Stimulated activated CD8-positive, alpha-beta memory T cell treated with anti-CD3 and anti-CD28 coated beads, Interleukin-15, amount 100 ng/mL, for 1 hour (primary cell): ENCODE results near the gene TPM1.
"Not testable (repeated sequence)": the region's sequence is repeated elsewhere in the genome, so short reads cannot be mapped to it uniquely, and the experiment has no call there.

Source experiments
- DNase-seq: peaks from one replicate; pipeline ENCODE4 v3.0.0-alpha.2; 2020; ENCODE audit warnings: low read depth

Gene TPM1

DNA sequence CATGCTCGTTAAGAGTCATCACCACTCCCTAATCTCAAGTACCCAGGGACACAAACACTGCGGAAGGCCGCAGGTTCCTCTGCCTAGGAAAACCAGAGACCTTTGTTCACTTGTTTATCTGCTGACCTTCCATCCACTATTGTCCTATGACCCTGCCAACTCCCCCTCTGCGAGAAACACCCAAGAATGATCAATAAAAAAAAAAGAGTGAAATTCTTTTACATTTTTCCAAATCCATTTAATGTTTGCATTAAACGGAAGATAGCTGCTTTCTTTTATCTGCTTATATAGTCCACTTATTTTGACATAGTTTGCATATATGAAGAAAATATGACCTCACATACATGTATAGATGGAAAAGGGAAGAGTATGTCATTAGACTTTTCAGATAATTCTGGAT is 57.0 kb downstream of the TPM1 start:
- not testable (repeated sequence) for DNase-seq

DNA sequence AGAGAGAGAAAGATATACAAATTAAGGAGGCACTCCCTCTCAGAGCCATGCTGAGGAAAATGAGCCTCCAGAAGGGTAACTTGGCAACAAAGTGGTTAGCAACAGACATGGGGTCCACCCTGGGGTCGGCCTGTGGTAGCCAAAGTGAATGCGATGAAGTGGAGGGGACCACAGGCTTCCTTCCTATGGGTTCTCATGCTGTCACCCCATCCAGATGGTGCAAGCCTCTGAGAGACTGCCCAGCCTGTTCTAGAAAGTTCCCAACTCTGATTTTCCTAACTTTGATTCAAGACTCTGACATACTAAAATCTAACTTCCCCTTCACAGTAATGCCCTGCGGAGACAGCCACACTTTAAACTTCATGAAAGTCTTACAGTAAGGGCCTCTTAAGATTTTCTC is 60.9 kb downstream of the TPM1 start:
- DNase-seq, result no peak

DNA sequence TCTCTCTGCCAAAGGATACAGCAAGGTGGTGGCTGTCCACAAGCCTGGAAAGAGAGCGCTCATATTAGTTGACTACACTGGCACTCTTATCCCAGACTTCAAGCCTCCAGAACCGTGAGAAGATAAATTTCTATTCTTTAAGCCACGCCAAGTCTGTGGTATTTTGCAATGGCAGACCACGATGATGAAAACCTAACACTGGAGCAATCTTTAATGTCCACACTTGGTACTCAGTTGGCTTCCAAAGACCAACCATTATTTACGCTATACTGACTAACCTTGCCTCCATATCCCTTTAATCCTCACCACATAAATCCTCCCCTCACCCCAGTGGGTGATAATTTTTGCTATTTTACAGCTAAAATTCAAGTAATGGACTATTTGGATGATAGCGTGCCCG is 62.2 kb downstream of the TPM1 start:
- DNase-seq, result no peak

DNA sequence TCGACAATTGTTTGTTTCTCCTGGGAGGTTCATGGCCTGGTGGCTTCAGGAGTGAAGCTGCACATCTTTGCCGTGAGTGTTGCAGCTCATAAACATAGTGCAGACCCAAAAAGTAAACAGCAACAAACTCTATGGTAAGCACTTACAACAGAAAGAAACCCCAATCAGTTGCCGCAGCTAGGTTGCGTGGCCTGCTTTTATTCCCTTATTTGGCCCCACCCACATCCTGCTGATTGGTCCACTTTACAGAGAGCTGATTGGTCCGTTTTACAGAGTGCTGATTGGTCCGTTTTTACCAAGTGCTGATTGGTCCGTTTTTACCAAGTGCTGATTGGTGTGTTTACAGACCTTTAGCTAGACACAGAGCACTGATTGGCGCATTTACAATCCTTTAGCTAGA is 62.8 kb downstream of the TPM1 start:
- DNase-seq, result not testable (repeated sequence)

DNA sequence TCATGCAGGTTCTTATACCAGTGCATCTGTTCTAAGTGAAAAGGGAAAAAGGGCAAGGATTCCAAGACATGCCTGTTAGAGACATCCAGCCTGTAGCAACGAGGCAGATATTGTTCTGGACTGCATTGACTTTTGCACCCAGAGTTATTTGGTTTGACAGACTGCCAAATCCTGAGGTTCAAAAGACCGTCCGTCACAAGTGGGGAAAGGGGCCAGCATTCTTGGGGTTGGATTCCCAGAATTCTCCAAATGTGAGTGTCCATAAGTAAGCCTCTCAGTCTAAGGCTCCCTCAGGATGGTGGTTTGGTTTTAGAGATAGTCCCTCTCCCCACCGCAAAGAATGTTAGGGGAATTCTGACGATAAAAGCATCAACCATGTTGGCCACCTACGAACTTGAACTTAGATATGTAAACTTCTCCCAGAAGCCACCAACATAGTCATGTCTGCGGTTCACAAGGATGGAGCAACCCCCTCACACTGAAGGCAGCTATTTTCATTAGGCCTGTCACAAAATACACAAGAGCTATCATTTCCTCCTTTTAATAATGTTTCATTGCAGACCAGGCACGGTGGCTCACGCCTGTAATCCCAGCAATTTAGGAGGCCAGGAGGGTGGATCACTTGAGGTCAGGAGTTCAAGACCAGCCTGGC is 65.5 kb downstream of the TPM1 start:
- DNase-seq, result no peak

DNA sequence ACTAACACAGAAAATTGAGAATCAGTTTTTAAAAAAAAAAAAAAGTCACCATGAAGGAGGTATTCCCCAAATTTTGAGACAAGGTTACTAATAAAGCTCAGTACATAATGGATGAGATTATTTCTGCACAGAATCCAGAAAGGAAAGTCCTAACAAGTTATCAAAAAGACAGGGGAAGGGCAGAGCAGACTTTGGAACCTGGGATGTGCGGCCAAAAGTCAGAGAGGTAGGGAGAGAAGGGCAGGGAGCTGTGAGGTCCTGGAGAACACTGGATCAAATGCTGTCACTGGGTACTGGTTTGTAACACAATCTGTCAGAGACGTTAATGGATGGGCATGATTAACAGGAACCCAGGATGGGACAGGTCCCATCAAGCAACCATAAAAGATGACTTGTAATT is 67.0 kb downstream of the TPM1 start:
- DNase-seq, result no peak

DNA sequence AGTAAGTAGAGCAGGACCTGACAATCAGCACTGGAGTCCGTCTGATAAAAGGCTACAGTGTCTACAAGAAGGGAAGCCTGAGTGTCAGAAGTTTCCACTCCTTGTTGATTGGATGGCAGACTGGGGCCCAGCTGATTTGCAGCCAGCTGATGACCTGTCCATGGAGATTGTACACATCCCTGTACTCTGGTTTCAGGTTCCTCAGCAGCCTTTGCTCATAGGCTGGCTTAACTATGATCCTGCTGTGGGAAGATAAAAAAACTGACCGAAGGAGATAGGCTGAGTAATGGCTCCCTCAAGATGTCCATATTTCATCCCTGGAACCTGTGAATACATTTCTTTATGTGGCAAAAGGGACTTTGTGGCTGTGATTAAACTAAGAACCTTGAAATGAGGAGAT is 67.4 kb downstream of the TPM1 start:
- DNase-seq, result no peak

DNA sequence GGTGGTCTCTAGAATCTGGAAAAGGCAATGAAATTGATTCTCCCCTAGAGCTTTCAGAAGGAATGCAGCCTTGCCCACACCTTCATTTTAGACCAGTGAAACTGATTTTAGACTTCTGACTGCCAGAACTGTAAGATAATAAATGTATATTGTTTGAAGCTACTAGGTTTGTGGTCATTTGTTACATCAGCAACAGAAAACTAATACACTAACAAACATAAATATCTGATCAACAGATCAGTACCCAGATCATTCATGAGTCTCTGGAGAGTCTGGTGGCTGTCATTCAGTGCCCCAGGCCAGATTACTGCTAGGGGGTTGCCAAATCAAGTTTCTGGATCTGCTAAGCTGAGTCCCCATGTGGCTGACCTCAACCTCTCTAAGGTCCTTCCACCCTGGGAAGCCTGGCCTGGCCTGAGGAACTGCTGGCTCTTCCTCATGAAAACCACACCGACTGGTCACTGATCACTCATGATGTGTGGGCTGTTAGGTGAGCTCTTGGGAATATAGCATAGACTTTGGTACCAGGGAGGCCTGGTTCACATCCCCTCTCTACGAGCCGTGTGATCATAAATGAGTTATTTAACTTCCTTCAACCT is 68.0 kb downstream of the TPM1 start:
- DNase-seq, result no peak

DNA sequence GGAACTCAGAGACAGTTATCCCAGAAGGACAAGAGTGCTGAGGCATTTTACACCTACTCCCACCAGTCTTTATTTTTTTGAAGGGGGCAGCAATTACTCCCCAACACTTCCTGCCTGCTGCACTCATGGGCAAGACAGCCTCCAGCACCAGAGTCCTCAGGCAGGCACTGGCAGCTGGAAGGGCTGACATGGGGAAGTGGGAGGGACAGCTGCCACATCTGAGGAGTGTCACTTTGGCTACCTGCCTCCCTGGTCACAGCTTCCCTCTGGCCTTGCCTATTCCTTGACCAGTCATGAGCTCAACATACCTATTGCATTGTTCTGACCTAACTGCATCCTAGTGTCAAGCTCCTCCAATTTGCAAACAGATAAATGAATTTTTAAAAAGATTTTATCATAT is 68.9 kb downstream of the TPM1 start:
- DNase-seq, result no peak

DNA sequence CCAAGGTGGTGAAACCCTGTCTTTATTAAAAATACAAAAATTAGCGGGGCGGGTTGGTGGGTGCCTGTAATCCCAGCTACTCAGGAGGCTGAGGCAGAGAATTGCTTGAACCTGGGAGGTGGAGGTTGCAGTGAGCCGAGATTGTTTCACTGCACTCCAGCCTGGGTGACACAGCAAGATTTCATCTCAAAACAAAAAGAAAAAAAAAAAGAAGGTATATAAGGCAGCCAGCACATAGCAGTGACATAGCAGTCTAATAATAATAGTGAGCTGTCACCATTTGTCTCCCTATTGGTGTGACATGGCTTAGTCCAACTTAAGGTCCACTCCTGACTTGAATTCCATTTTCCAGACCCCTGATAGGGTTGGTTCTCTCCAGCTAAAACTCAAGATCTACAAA is 70.3 kb downstream of the TPM1 start:
- DNase-seq, result no peak

DNA sequence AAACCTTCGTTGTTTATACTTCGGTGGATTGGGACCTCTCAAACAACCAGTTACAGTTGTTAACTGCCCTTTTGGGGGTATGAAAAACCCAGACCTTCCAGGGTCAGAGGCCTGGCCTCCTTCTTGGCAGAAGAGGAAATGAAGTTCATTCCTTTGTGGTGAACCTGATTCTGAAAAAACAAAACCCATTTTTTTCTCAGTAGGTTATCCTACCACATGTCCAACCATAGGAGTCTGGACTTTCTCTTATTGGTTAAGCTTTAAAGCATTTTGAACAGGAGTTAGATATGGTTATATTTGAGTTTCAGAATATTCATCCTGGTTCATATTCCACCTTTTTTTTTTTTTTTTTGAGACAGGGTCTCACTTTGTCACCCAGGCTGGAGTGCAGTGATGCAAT is 71.9 kb downstream of the TPM1 start:
- DNase-seq, result no peak
